Right lobe of liver (tissue), 6 donors: ENCODE results near the gene KLHL17. TPM values are rescaled to one million over a fixed set of nuclear protein-coding genes. Genes with fewer than 3 reads are reported as not detected.

ENCODE experiments used
- ATAC-seq, 4 donors: fragments of 200-7000 bp; cut with Tn5 transposase; one replicate each; pipeline ENCODE4 v1.9.1; 2020; ENCODE audit warnings: mild to moderate bottlenecking in 4 of 4, moderate library complexity in 4 of 4
- DNase-seq, 3 donors: peaks; one replicate each; pipeline ENCODE4 v3.0.0-alpha.2; 2020
- H3K27ac ChIP-seq, 3 donors: fragments of 200-600 bp; one replicate each; pipeline ENCODE4 v1.8.0; 2022
- H3K27me3 ChIP-seq, 2 donors: fragments of 200-600 bp; one replicate each; pipeline ENCODE4 v1.8.0; 2022
- H3K36me3 ChIP-seq, 4 donors: fragments of 200-600 bp; sonication (generic) in 1 of 4; one replicate each; pipeline versions ENCODE4 v1.5.1 to v1.8.0; 2017 to 2022; ENCODE audit warnings: control low read depth in 1 of 4
- H3K4me1 ChIP-seq, 4 donors: fragments of 200-600 bp; sonication (generic) in 1 of 4; one replicate each; pipeline versions ENCODE4 v1.5.1 to v1.8.0; 2017 to 2022; ENCODE audit warnings: control low read depth in 1 of 4
- H3K4me3 ChIP-seq, 3 donors: fragments of 200-600 bp; one replicate each; pipeline ENCODE4 v1.8.0; 2022
- H3K9me3 ChIP-seq, 4 donors: fragments of 200-600 bp; sonication (generic) in 1 of 4; one replicate each; pipeline versions ENCODE4 v1.5.1 to v1.8.0; 2017 to 2022; ENCODE audit warnings: control low read depth in 1 of 4
- CTCF ChIP-seq, 4 donors: fragments of 200-600 bp in 3 of 4; fragments of 450-650 bp in 1 of 4; IDR thresholded peaks; one replicate each; pipeline versions ENCODE4 v1.5.1 to v1.8.0; 2016 to 2022; ENCODE audit warnings: antibody characterized with exemption in 4 of 4, mild to moderate bottlenecking in 2 of 4
- POLR2A ChIP-seq: fragments of 450-650 bp; IDR thresholded peaks from one replicate; pipeline ENCODE4 v1.6.1; 2017; ENCODE audit warnings: antibody characterized with exemption, mild to moderate bottlenecking
- WGBS: methylation state at CpG from one replicate; pipeline ENCODE4 v1.1.6; 2018; ENCODE audit warnings: low coverage, low lambda C conversion rate; ENCODE audit not compliant: insufficient coverage; ENCODE audit errors: missing lambda C conversion rate; 5-methylcytosine and 5-hydroxymethylcytosine counted together
- intact Hi-C, 2 donors: fragments of 100-400 bp; cut with DNase I; formaldehyde crosslinking; loops; one replicate each; pipeline versions ENCODE4 v1.11.2 to v1.14.1; 2022
- total RNA-seq, 6 experiments: library from RNA; depleted of rRNA in 2 of 6; stranded (reverse); fragments of >200 nt in 2 of 6; fragmentation: NEBNext Ultra II Directional in 3 of 6; extraction: Animal tissue kit (Norgen Biotek cat#: 25700) in 3 of 6; gene quantifications; one replicate each; pipeline versions ENCODE4 v1.1.0 to v1.2.4, GENCODE V29; 2016 to 2023
- donor health status: DM: no; HTN: yes; CAD: no.
- donor health status: DM: no; HTN: no; CAD: no.
- donor health status: DM: no; HTN: no; CAD: no.
- donor health status: DM: no; HTN: yes; CAD: no.
- donor health status: DM: no; HTN: yes; CAD: no.

The KLHL17 gene
- total RNA-seq, 6 experiments from 2014 or later = 1.9 to 6.7 (median 4.3) TPM

GRCh38 chr1:998995-999724 lies 38.8 kb downstream of the KLHL17 start:
- ATAC-seq (no peak), DNase-seq (peak; percentile 46 to 57 (median 46))
- intact Hi-C loops = no loop called here
- Histone ChIP-seq H3K36me3 (no peaks in the 10 kb centered on the region), H3K9me3 (no peaks in the 10 kb centered on the region), H3K4me1 (peaks cover 0 to 34% (median 0%) of the 10 kb centered on the region in 4 donors), H3K4me3 (peak overlapping the region; percentile 37 to 58 (median 50)), H3K27ac (peak overlapping the region in 2 of 3 donors; percentile 76 to 92), H3K27me3 (peaks cover 6 to 14% of the 10 kb centered on the region in 2 donors)
- no CpG with 5 or more reads among the region's 86 CpGs for WGBS
- peak in 1 of 4 donors; percentile 6 for TF ChIP-seq CTCF (IDR thresholded peaks at IDR 0.05)
- no peak for TF ChIP-seq POLR2A

DNA sequence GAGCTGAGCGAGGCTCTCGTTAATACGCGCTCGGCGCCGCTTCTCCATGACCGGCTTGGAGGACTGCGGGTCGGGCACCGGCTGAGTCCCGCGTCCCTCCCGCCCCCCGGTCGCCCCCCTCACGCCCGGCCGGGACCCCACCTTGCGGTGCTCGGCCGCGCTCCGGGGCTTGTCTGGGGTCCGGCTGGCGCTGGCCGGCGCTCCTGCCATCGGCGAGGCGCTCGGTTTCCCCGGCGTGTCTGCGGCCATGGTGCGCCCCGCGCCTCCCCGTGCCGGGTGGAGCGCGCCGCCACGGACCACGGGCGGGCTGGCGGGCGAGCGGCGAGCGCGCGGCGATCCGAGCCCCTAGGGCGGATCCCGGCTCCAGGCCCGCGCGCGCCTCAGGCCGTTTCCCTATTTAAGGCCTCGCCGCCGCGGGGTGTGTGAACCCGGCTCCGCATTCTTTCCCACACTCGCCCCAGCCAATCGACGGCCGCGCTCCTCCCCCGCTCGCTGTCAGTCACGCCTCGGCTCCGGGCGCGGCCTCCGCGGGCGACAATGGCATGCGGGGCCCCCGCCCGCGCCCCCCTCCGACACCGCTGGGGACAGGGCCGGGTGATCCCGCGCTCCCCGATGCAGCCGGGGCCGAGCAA lies 39.5 kb downstream of the KLHL17 start, which contains the start of gene HES4:
Gene HES4 (minus strand): TSS at position 373 of the 632 bp plus-strand sequence. CDS start 124 bp downstream, at position 249.
- WGBS = 0% methylated on average over 1 of the region's 95 CpGs
- ATAC-seq (peak; percentile 73 to 81 (median 79)), DNase-seq (peak; percentile 87 to 92 (median 89))
- no peaks in the 10 kb centered on the region for H3K9me3 ChIP-seq
- no peaks in the 10 kb centered on the region for H3K36me3 ChIP-seq
- peak within 1 kb of the TSS; percentile 76 to 92 (median 80) for H3K27ac ChIP-seq
- peaks cover 0 to 38% (median 2%) of the 10 kb centered on the region in 4 donors for H3K4me1 ChIP-seq
- intact Hi-C loops = no loop called here
- TF ChIP-seq CTCF (IDR thresholded peaks at IDR 0.05) (no peak), POLR2A (peak; percentile 91)
- peaks cover 6 to 14% of the 10 kb centered on the region in 2 donors for H3K27me3 ChIP-seq
- peak within 1 kb of the TSS; percentile 50 to 67 (median 58) for H3K4me3 ChIP-seq

DNA sequence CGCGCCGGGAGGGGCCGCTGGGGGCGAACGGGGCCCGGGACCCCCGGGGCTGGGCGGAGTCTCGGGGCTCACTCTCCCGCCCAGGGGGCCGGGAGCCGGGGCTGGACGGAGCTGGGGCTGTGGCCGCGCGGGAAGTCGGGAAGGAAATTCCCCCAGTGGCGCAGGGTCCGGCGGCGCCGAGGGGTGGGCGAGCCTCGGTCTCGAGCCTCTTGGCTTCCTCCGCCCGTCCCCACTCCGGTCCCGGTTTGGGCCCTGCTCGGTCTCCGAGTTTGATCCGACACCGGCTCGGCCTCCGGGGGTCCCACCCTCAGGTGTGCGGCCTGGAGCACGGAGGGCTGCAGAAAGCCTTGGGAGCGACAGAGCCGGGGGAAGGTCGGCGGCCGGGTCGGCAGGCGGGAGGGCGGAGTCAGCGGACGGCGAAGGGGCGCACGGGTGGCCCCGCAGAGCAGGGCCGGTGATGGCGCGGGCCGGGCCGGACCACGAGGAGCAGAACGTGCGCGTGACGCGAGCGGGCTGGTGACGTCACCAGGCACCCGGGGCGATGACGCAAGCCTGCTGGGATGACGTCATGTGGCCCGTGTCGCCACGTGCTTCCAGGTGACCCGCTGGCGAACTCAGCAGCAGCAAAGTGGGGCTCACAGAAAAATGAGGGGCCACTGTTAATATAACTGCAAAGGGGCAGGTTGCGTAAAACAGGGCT lies 40.1 kb downstream of the KLHL17 start:
- intact Hi-C loops = no loop called here
- Histone ChIP-seq H3K27ac (peak overlapping the region; percentile 76 to 92 (median 80)), H3K27me3 (peaks cover 6 to 14% of the 10 kb centered on the region in 2 donors), H3K36me3 (no peaks in the 10 kb centered on the region), H3K4me1 (peaks cover 0 to 44% (median 5%) of the 10 kb centered on the region in 4 donors), H3K4me3 (peak overlapping the region; percentile 50 to 67 (median 58)), H3K9me3 (no peaks in the 10 kb centered on the region)
- TF ChIP-seq POLR2A (peak; percentile 10), CTCF (IDR thresholded peaks at IDR 0.05) (no peak)
- DNase-seq (peak; percentile 70 to 79 (median 75)), ATAC-seq (peak; percentile 30 to 45 (median 38))
- 6% methylated on average over 6 of the region's 75 CpGs for WGBS

GRCh38 chr1:1001057-1001783 lies 40.8 kb downstream of the KLHL17 start:
- H3K36me3 ChIP-seq = no peaks in the 10 kb centered on the region
- H3K4me3 ChIP-seq = peak overlapping the region; percentile 50 to 67 (median 58)
- DNase-seq = peak in 2 of 3 donors; percentile 48 to 57
- H3K4me1 ChIP-seq = peaks cover 0 to 51% (median 6%) of the 10 kb centered on the region in 4 donors
- intact Hi-C loops = no loop called here
- H3K27me3 ChIP-seq = peaks cover 6 to 14% of the 10 kb centered on the region in 2 donors
- TF ChIP-seq POLR2A = no peak
- no peak for TF ChIP-seq CTCF (IDR thresholded peaks at IDR 0.05)
- 1% methylated on average over 19 of the region's 58 CpGs for WGBS
- no peaks in the 10 kb centered on the region for H3K9me3 ChIP-seq
- ATAC-seq = no peak
- peak overlapping the region; percentile 76 to 92 (median 80) for H3K27ac ChIP-seq
